CD8-positive, alpha-beta memory T cell (primary cell): ENCODE measurements around the gene KRTAP10-11. TPM values are rescaled to one million over a fixed set of nuclear protein-coding genes. Genes with fewer than 3 reads are reported as not detected.

Experiments
- CTCF ChIA-PET: fragments of 350-600 bp; sonication (Branson Sonifier 250); formaldehyde crosslinking; loops from one replicate; lab custom pipeline; 2021; ENCODE audit warnings: antibody characterized with exemption; lab: Charles Lee
- POLR2A ChIA-PET: fragments of 350-600 bp; sonication (Branson Sonifier 250); formaldehyde crosslinking; loops from one replicate; lab custom pipeline; 2021; ENCODE audit warnings: antibody characterized with exemption; lab: Charles Lee
- DNase-seq, 5 donors: peaks; one replicate each; pipeline versions ENCODE4 v3.0.0 to v3.0.0-alpha.2; 2020 to 2022; ENCODE audit warnings: mixed read lengths in 1 of 5
- H3K27ac ChIP-seq: one replicate; pipeline ENCODE4 v1.7.0; 2013; ENCODE audit warnings: low read depth, mild to moderate bottlenecking, low read length, moderate library complexity
- H3K27me3 ChIP-seq: 2 replicates; pipeline ENCODE4 v1.7.0; 2013; ENCODE audit warnings: low read length, mild to moderate bottlenecking; ENCODE audit not compliant: insufficient read depth, poor library complexity, severe bottlenecking
- H3K36me3 ChIP-seq: 2 replicates; pipeline ENCODE4 v1.7.0; 2013; ENCODE audit warnings: mild to moderate bottlenecking, low read length, moderate library complexity; ENCODE audit not compliant: insufficient read depth
- H3K4me1 ChIP-seq: 2 replicates; pipeline ENCODE4 v1.7.0; 2013; ENCODE audit warnings: mild to moderate bottlenecking, low read length, moderate library complexity; ENCODE audit not compliant: insufficient read depth
- H3K4me3 ChIP-seq: 2 replicates; pipeline ENCODE4 v1.7.0; 2013; ENCODE audit warnings: mild to moderate bottlenecking, low read length
- H3K9me3 ChIP-seq: 2 replicates; pipeline ENCODE4 v1.7.0; 2013; ENCODE audit warnings: mild to moderate bottlenecking, low read length
- H3K27ac Mint-ChIP-seq, 8 donors: one replicate each; pipeline ENCODE4 v1.8.0; 2020 to 2021; ENCODE audit warnings: mixed read lengths in 8 of 8, mild to moderate bottlenecking in 6 of 8, inconsistent platforms in 3 of 8, moderate library complexity in 3 of 8
- H3K27me3 Mint-ChIP-seq, 2 donors: one replicate each; pipeline ENCODE4 v1.8.0; 2020 to 2021; ENCODE audit warnings: mixed read lengths in 2 of 2, mild to moderate bottlenecking in 1 of 2, moderate library complexity in 1 of 2
- H3K36me3 Mint-ChIP-seq, 3 donors: one replicate each; pipeline ENCODE4 v1.8.0; 2020 to 2021; ENCODE audit warnings: mixed read lengths in 3 of 3, inconsistent platforms in 1 of 3, mild to moderate bottlenecking in 1 of 3
- H3K4me1 Mint-ChIP-seq, 3 donors: one replicate each; pipeline ENCODE4 v1.8.0; 2020 to 2021; ENCODE audit warnings: mixed read lengths in 3 of 3, inconsistent platforms in 1 of 3, mild to moderate bottlenecking in 1 of 3
- H3K4me3 Mint-ChIP-seq, 7 donors: one replicate each; pipeline ENCODE4 v1.8.0; 2020 to 2021; ENCODE audit warnings: mixed read lengths in 7 of 7, mild to moderate bottlenecking in 6 of 7, moderate library complexity in 4 of 7, inconsistent platforms in 2 of 7
- H3K9me3 Mint-ChIP-seq, 5 donors: one replicate each; pipeline ENCODE4 v1.8.0; 2020 to 2022; ENCODE audit warnings: mixed read lengths in 5 of 5, mild to moderate bottlenecking in 3 of 5, moderate library complexity in 2 of 5, inconsistent platforms in 1 of 5
- polyA plus RNA-seq: library from polyadenylated mRNA; unstranded; fragments of 300-500 nt; fragmentation: Illumina TruSeq; gene quantifications from one replicate; pipeline ENCODE4 v1.2.3, GENCODE V29; 2021
- total RNA-seq, 2 experiments: library from RNA; stranded (reverse); gene quantifications; one replicate each; pipeline ENCODE4 v1.2.3, GENCODE V29; 2021

The KRTAP10-11 gene
- total and polyA plus RNA-seq, 3 experiments from 2014 or later, result not detected

GRCh38 chr21:44695641-44696040, 49.4 kb downstream of the KRTAP10-11 start:
- Histone ChIP-seq H3K9me3 (peaks cover 5% of the 10 kb centered on the region), H3K4me3 (no peak overlapping the region), H3K27ac (no peak overlapping the region), H3K4me1 (no peaks in the 10 kb centered on the region), H3K36me3 (no peaks in the 10 kb centered on the region), H3K27me3 (peaks cover 4% of the 10 kb centered on the region)
- Mint-ChIP-seq H3K27ac (peak overlapping the region in 2 of 8 donors; percentile 47 to 53), H3K27me3 (peaks cover 29 to 38% of the 10 kb centered on the region in 2 donors), H3K36me3 (peaks cover 2 to 26% (median 2%) of the 10 kb centered on the region in 3 donors), H3K9me3 (peaks cover 3 to 12% (median 6%) of the 10 kb centered on the region in 5 donors), H3K4me1 (peaks cover 17 to 31% (median 22%) of the 10 kb centered on the region in 3 donors), H3K4me3 (no peak overlapping the region)
- no peak for DNase-seq
- CTCF ChIA-PET, result interaction anchor here (1.0 kb wide), 1 partner anchor 47 kb away, joined by 3 read pairs; no protein-coding TSS in a partner anchor
- POLR2A ChIA-PET, result no interaction called here

GRCh38 chr21:44696572-44696971, 50.4 kb downstream of the KRTAP10-11 start:
- ChIA-PET POLR2A (no interaction called here), CTCF (interaction anchor here (1.9 kb wide), 1 partner anchor 186 kb away, joined by 6 read pairs; no protein-coding TSS in a partner anchor)
- Mint-ChIP-seq H3K27ac (no peak overlapping the region), H3K4me1 (peaks cover 16 to 28% (median 21%) of the 10 kb centered on the region in 3 donors), H3K4me3 (no peak overlapping the region), H3K9me3 (peaks cover 3 to 12% (median 6%) of the 10 kb centered on the region in 5 donors), H3K36me3 (peaks cover 2 to 26% (median 2%) of the 10 kb centered on the region in 3 donors), H3K27me3 (peaks cover 38 to 46% of the 10 kb centered on the region in 2 donors)
- H3K4me1 ChIP-seq, result no peaks in the 10 kb centered on the region
- H3K27me3 ChIP-seq, result peaks cover 14% of the 10 kb centered on the region
- no peak overlapping the region for H3K4me3 ChIP-seq
- peaks cover 5% of the 10 kb centered on the region for H3K9me3 ChIP-seq
- DNase-seq, result no peak
- H3K36me3 ChIP-seq, result no peaks in the 10 kb centered on the region
- H3K27ac ChIP-seq, result no peak overlapping the region

Other genes starting within 250 kb of the KRTAP10-11 start
- under 1 TPM; 0.80 to 0.90 TPM for gene LRRC3, start 190.9 kb upstream of the KRTAP10-11 start, total RNA-seq
- 0.17 TPM for gene LRRC3, start 190.9 kb upstream of the KRTAP10-11 start, polyA plus RNA-seq
- gene KRTAP10-1, start 106.2 kb upstream of the KRTAP10-11 start, total RNA-seq, result not detected
- not detected for gene KRTAP10-1, start 106.2 kb upstream of the KRTAP10-11 start, polyA plus RNA-seq
- not detected for gene KRTAP10-2, start 94.9 kb upstream of the KRTAP10-11 start, total RNA-seq
- not detected for gene KRTAP10-2, start 94.9 kb upstream of the KRTAP10-11 start, polyA plus RNA-seq
- gene KRTAP10-3, start 87.6 kb upstream of the KRTAP10-11 start, total RNA-seq, result not detected
- not detected for gene KRTAP10-3, start 87.6 kb upstream of the KRTAP10-11 start, polyA plus RNA-seq
- not detected for gene KRTAP10-4, start 72.7 kb upstream of the KRTAP10-11 start, total RNA-seq
- not detected for gene KRTAP10-4, start 72.7 kb upstream of the KRTAP10-11 start, polyA plus RNA-seq
- not detected for gene KRTAP10-5, start 65.8 kb upstream of the KRTAP10-11 start, total RNA-seq
- gene KRTAP10-5, start 65.8 kb upstream of the KRTAP10-11 start, polyA plus RNA-seq, result not detected
- not detected for gene KRTAP10-6, start 53.9 kb upstream of the KRTAP10-11 start, total RNA-seq
- not detected for gene KRTAP10-6, start 53.9 kb upstream of the KRTAP10-11 start, polyA plus RNA-seq
- not detected for gene KRTAP10-7, start 45.8 kb upstream of the KRTAP10-11 start, total RNA-seq
- not detected for gene KRTAP10-7, start 45.8 kb upstream of the KRTAP10-11 start, polyA plus RNA-seq
- gene KRTAP10-8, start 34.3 kb upstream of the KRTAP10-11 start, total RNA-seq, result not detected
- gene KRTAP10-8, start 34.3 kb upstream of the KRTAP10-11 start, polyA plus RNA-seq, result not detected
- gene KRTAP10-9, start 19.3 kb upstream of the KRTAP10-11 start, total RNA-seq, result not detected
- not detected for gene KRTAP10-9, start 19.3 kb upstream of the KRTAP10-11 start, polyA plus RNA-seq
- gene KRTAP10-10, start 9.1 kb upstream of the KRTAP10-11 start, total RNA-seq, result not detected
- not detected for gene KRTAP10-10, start 9.1 kb upstream of the KRTAP10-11 start, polyA plus RNA-seq
- gene KRTAP12-4, start 8.2 kb downstream of the KRTAP10-11 start, total RNA-seq, result not detected
- gene KRTAP12-4, start 8.2 kb downstream of the KRTAP10-11 start, polyA plus RNA-seq, result not detected
- not detected for gene KRTAP12-3, start 11.5 kb downstream of the KRTAP10-11 start, total RNA-seq
- not detected for gene KRTAP12-3, start 11.5 kb downstream of the KRTAP10-11 start, polyA plus RNA-seq
- gene KRTAP12-2, start 20.5 kb downstream of the KRTAP10-11 start, total RNA-seq, result not detected
- gene KRTAP12-2, start 20.5 kb downstream of the KRTAP10-11 start, polyA plus RNA-seq, result not detected
- not detected for gene KRTAP12-1, start 35.7 kb downstream of the KRTAP10-11 start, total RNA-seq
- not detected for gene KRTAP12-1, start 35.7 kb downstream of the KRTAP10-11 start, polyA plus RNA-seq
- not detected for gene KRTAP10-12, start 50.8 kb downstream of the KRTAP10-11 start, total RNA-seq
- not detected for gene KRTAP10-12, start 50.8 kb downstream of the KRTAP10-11 start, polyA plus RNA-seq
- gene TSPEAR, start 65.2 kb downstream of the KRTAP10-11 start, total RNA-seq, result not detected
- gene TSPEAR, start 65.2 kb downstream of the KRTAP10-11 start, polyA plus RNA-seq, result 0.05 TPM
- 100 to 1,000 TPM; 112 to 116 TPM for gene UBE2G2, start 155.4 kb downstream of the KRTAP10-11 start, total RNA-seq
- 60.1 TPM for gene UBE2G2, start 155.4 kb downstream of the KRTAP10-11 start, polyA plus RNA-seq
- 10 to 100 TPM; 81.7 to 85.3 TPM for gene SUMO3, start 171.6 kb downstream of the KRTAP10-11 start, total RNA-seq
- 88.1 TPM for gene SUMO3, start 171.6 kb downstream of the KRTAP10-11 start, polyA plus RNA-seq
- gene PTTG1IP, start 227.3 kb downstream of the KRTAP10-11 start, total RNA-seq, result 10 to 100 TPM; 48.2 to 50.8 TPM
- gene PTTG1IP, start 227.3 kb downstream of the KRTAP10-11 start, polyA plus RNA-seq, result 69.8 TPM